Natural killer cell treated with Interleukin-12 subunit alpha and Interleukin-12 subunit beta and Interleukin-15 and Interleukin-18, amount 100 ng/mL, for 72 hours (primary cell): ENCODE data around the gene SLC25A6. TPM values are rescaled to one million over a fixed set of nuclear protein-coding genes. Genes with fewer than 3 reads are reported as not detected.
"Not testable (repeated sequence)": the region's sequence is repeated elsewhere in the genome, so short reads cannot be mapped to it uniquely, and the experiment has no call there.

Source experiments
- ATAC-seq, 2 donors: fragments of 150-1000 bp; cut with Tn5 transposase in 1 of 2; sonication (Bioruptor Pico), chemical (Tn5 transposase) in 1 of 2; 2 replicates each; pipeline ENCODE4 v1.10.0; 2021
- DNase-seq: peaks from one replicate; pipeline ENCODE4 v3.0.0; 2022; ENCODE audit warnings: low spot score
- H3K27ac Mint-ChIP-seq, 2 donors: 1 replicate in 1 of 2; 2 replicates in 1 of 2; pipeline ENCODE4 v1.8.0; 2022; ENCODE audit warnings: mixed read lengths in 2 of 2, mild to moderate bottlenecking in 1 of 2, moderate library complexity in 1 of 2
- H3K27me3 Mint-ChIP-seq, 2 donors: 1 replicate in 1 of 2; 2 replicates in 1 of 2; pipeline ENCODE4 v1.8.0; 2022; ENCODE audit warnings: mixed read lengths in 2 of 2
- H3K36me3 Mint-ChIP-seq: one replicate; pipeline ENCODE4 v1.8.0; 2022; ENCODE audit warnings: mixed read lengths
- H3K4me1 Mint-ChIP-seq, 2 donors: 1 replicate in 1 of 2; 2 replicates in 1 of 2; pipeline ENCODE4 v1.8.0; 2022; ENCODE audit warnings: low read depth in 2 of 2, mixed read lengths in 2 of 2, mild to moderate bottlenecking in 1 of 2
- H3K4me3 Mint-ChIP-seq: one replicate; pipeline ENCODE4 v1.8.0; 2022; ENCODE audit warnings: mixed read lengths
- H3K9me3 Mint-ChIP-seq: 2 replicates; pipeline ENCODE4 v1.8.0; 2022; ENCODE audit warnings: mixed read lengths
- total RNA-seq, 2 donors: library from RNA; stranded (reverse); gene quantifications; one replicate each; pipeline ENCODE4 v1.2.3, GENCODE V29; 2022

The SLC25A6 gene
- total RNA-seq, 2 donors from 2014 or later, result 224 to 343 TPM

- no peak for DNase-seq
- peak in 1 of 2 donors; percentile 19 for ATAC-seq
- H3K4me3 Mint-ChIP-seq, result no peak overlapping the region
- no peaks in the 10 kb centered on the region for H3K27me3 Mint-ChIP-seq
- H3K27ac Mint-ChIP-seq, result peak overlapping the region in 1 of 2 donors; percentile 5
- peaks cover 15 to 21% of the 10 kb centered on the region in 2 donors for H3K4me1 Mint-ChIP-seq
- H3K36me3 Mint-ChIP-seq, result peaks cover 39% of the 10 kb centered on the region
- H3K9me3 Mint-ChIP-seq, result peaks cover 18% of the 10 kb centered on the region
Observed at GRCh38 chrX:1420371-1420770, 28.5 kb upstream of the SLC25A6 start.

- peaks cover 33% of the 10 kb centered on the region for H3K36me3 Mint-ChIP-seq
- H3K4me1 Mint-ChIP-seq, result peaks cover 12 to 18% of the 10 kb centered on the region in 2 donors
- peak overlapping the region in 1 of 2 donors; percentile 5 for H3K27ac Mint-ChIP-seq
- DNase-seq (no peak), ATAC-seq (peak; percentile 2 to 16)
- no peak overlapping the region for H3K4me3 Mint-ChIP-seq
- H3K27me3 Mint-ChIP-seq, result no peaks in the 10 kb centered on the region
- H3K9me3 Mint-ChIP-seq, result peaks cover 15% of the 10 kb centered on the region
Observed at GRCh38 chrX:1419545-1420355, 27.8 kb upstream of the SLC25A6 start.

GRCh38 chrX:1418901-1419544 is 27.1 kb upstream of the SLC25A6 start:
- Mint-ChIP-seq H3K4me1 (peaks cover 7 to 14% of the 10 kb centered on the region in 2 donors), H3K27me3 (no peaks in the 10 kb centered on the region), H3K27ac (no peak overlapping the region), H3K9me3 (peaks cover 8% of the 10 kb centered on the region), H3K4me3 (no peak overlapping the region), H3K36me3 (peaks cover 27% of the 10 kb centered on the region)
- no peak for ATAC-seq
- no peak for DNase-seq

- Mint-ChIP-seq H3K27me3 (no peaks in the 10 kb centered on the region), H3K4me1 (peaks cover 7 to 11% of the 10 kb centered on the region in 2 donors), H3K4me3 (no peak overlapping the region), H3K27ac (no peak overlapping the region), H3K36me3 (peaks cover 26% of the 10 kb centered on the region), H3K9me3 (no peaks in the 10 kb centered on the region)
- ATAC-seq, result no peak
- DNase-seq, result no peak
Observed at GRCh38 chrX:1417921-1418771, 26.2 kb upstream of the SLC25A6 start.

GRCh38 chrX:1416965-1417760 is 25.2 kb upstream of the SLC25A6 start:
- no peak overlapping the region for H3K4me3 Mint-ChIP-seq

GRCh38 chrX:1416327-1416784 is 24.4 kb upstream of the SLC25A6 start:
- Mint-ChIP-seq H3K4me3 (no peak overlapping the region), H3K27ac (no peak overlapping the region), H3K9me3 (no peaks in the 10 kb centered on the region), H3K4me1 (peaks cover 7 to 11% of the 10 kb centered on the region in 2 donors), H3K27me3 (no peaks in the 10 kb centered on the region), H3K36me3 (peaks cover 19% of the 10 kb centered on the region)
- no peak for DNase-seq
- ATAC-seq, result no peak

More at GRCh38 chrX:1416965-1417760, 25.2 kb upstream of the SLC25A6 start:
- Mint-ChIP-seq H3K4me1 (peaks cover 7 to 11% of the 10 kb centered on the region in 2 donors), H3K36me3 (peaks cover 26% of the 10 kb centered on the region), H3K27me3 (no peaks in the 10 kb centered on the region), H3K27ac (no peak overlapping the region), H3K9me3 (no peaks in the 10 kb centered on the region)
- no peak for DNase-seq
- no peak for ATAC-seq

- Mint-ChIP-seq H3K9me3 (no peaks in the 10 kb centered on the region), H3K4me1 (peaks cover 0 to 4% of the 10 kb centered on the region in 2 donors), H3K27ac (no peak overlapping the region), H3K27me3 (no peaks in the 10 kb centered on the region), H3K36me3 (peaks cover 9% of the 10 kb centered on the region), H3K4me3 (no peak overlapping the region)
- DNase-seq (no peak), ATAC-seq (peak in 1 of 2 donors; percentile 8)
Observed at GRCh38 chrX:1412551-1413161, 20.7 kb upstream of the SLC25A6 start.

GRCh38 chrX:1411326-1411725 is 19.4 kb upstream of the SLC25A6 start:
- no peak overlapping the region for H3K27ac Mint-ChIP-seq
- no peak overlapping the region for H3K4me3 Mint-ChIP-seq
- DNase-seq (no peak), ATAC-seq (peak in 1 of 2 donors; percentile 20)
- no peaks in the 10 kb centered on the region for H3K27me3 Mint-ChIP-seq
- H3K36me3 Mint-ChIP-seq, result peaks cover 9% of the 10 kb centered on the region
- no peaks in the 10 kb centered on the region for H3K9me3 Mint-ChIP-seq
- peaks cover 0 to 4% of the 10 kb centered on the region in 2 donors for H3K4me1 Mint-ChIP-seq

- Mint-ChIP-seq H3K27me3 (no peaks in the 10 kb centered on the region), H3K4me3 (no peak overlapping the region), H3K4me1 (no peaks in the 10 kb centered on the region), H3K36me3 (no peaks in the 10 kb centered on the region), H3K27ac (no peak overlapping the region), H3K9me3 (no peaks in the 10 kb centered on the region)
- ATAC-seq (no peak), DNase-seq (no peak)
Observed at GRCh38 chrX:1407035-1407434, 15.1 kb upstream of the SLC25A6 start.

GRCh38 chrX:1405769-1406168 is 13.9 kb upstream of the SLC25A6 start:
- H3K4me1 Mint-ChIP-seq, DNase-seq, H3K36me3 Mint-ChIP-seq, H3K27ac Mint-ChIP-seq, H3K9me3 Mint-ChIP-seq, H3K4me3 Mint-ChIP-seq, H3K27me3 Mint-ChIP-seq, ATAC-seq: not testable (repeated sequence)

- H3K27me3 Mint-ChIP-seq, H3K4me1 Mint-ChIP-seq, DNase-seq, H3K4me3 Mint-ChIP-seq, H3K36me3 Mint-ChIP-seq, H3K9me3 Mint-ChIP-seq, ATAC-seq, H3K27ac Mint-ChIP-seq: not testable (repeated sequence)
Observed at GRCh38 chrX:1403867-1404266, 12.0 kb upstream of the SLC25A6 start.

GRCh38 chrX:1403228-1403627 is 11.3 kb upstream of the SLC25A6 start:
- no peak overlapping the region for H3K4me3 Mint-ChIP-seq
- DNase-seq, result no peak
- H3K27me3 Mint-ChIP-seq, result no peaks in the 10 kb centered on the region
- H3K27ac Mint-ChIP-seq, result no peak overlapping the region
- H3K9me3 Mint-ChIP-seq, result no peaks in the 10 kb centered on the region
- H3K4me1 Mint-ChIP-seq, result no peaks in the 10 kb centered on the region
- ATAC-seq, result no peak
- H3K36me3 Mint-ChIP-seq, result no peaks in the 10 kb centered on the region
